B cell (primary cell): ENCODE measurements around the gene IDI2. TPM values are rescaled to one million over a fixed set of nuclear protein-coding genes. Genes with fewer than 3 reads are reported as not detected.

Source experiments
- ATAC-seq: fragments of 200-7000 bp; cut with Tn5 transposase; one replicate; pipeline ENCODE4 v1.10.0; 2021; ENCODE audit warnings: low read depth, mild to moderate bottlenecking, moderate number of reproducible peaks, moderate library complexity
- CTCF ChIA-PET: fragments of 350-600 bp; sonication (Branson Sonifier 250); formaldehyde crosslinking; loops from one replicate; lab custom pipeline; 2021; ENCODE audit warnings: antibody characterized with exemption, inconsistent platforms; lab: Charles Lee
- POLR2A ChIA-PET: fragments of 350-600 bp; sonication (Branson Sonifier 250); formaldehyde crosslinking; loops from one replicate; lab custom pipeline; 2021; ENCODE audit warnings: antibody characterized with exemption; lab: Charles Lee
- DNase-seq: peaks from one replicate; pipeline ENCODE4 v3.0.0; 2013
- H2AFZ ChIP-seq: 2 replicates; pipeline ENCODE4 v1.6.1; 2012; ENCODE audit warnings: mild to moderate bottlenecking, low read depth, low read length; ENCODE audit not compliant: insufficient read depth, poor library complexity, severe bottlenecking
- H3K27ac ChIP-seq, 2 donors: 1 replicate in 1 of 2; 2 replicates in 1 of 2; pipeline ENCODE4 v1.5.1; 2012 to 2013; ENCODE audit warnings: low read length in 2 of 2, mild to moderate bottlenecking in 2 of 2, moderate library complexity in 1 of 2
- H3K27me3 ChIP-seq, 4 experiments: fragments of 200-600 bp in 1 of 4; sonication (generic) in 1 of 4; replicated peaks in 1 of 4; 1 replicate in 2 of 4; 2 replicates in 2 of 4; pipeline versions ENCODE4 v1.6.1 to v1.7.0; 2013 to 2016; ENCODE audit warnings: low read length in 3 of 4, mild to moderate bottlenecking in 2 of 4, mixed read lengths in 1 of 4, moderate library complexity in 1 of 4; ENCODE audit not compliant: insufficient read depth in 4 of 4, control insufficient read depth in 3 of 4; ENCODE audit errors: control extremely low read depth in 1 of 4
- H3K36me3 ChIP-seq, 2 experiments: replicated peaks in 1 of 2; 1 replicate in 1 of 2; 2 replicates in 1 of 2; pipeline versions ENCODE4 v1.6.1 to v1.7.1; 2013; ENCODE audit warnings: low read length in 1 of 2; ENCODE audit not compliant: insufficient read depth in 2 of 2, control insufficient read depth in 1 of 2; ENCODE audit errors: control extremely low read depth in 1 of 2, extremely low read depth in 1 of 2
- H3K4me1 ChIP-seq, 2 donors: fragments of 200-600 bp in 1 of 2; sonication (generic) in 1 of 2; 1 replicate in 1 of 2; 2 replicates in 1 of 2; pipeline versions ENCODE4 v1.5.1 to v1.6.1; 2013 to 2017; ENCODE audit warnings: low read length in 2 of 2; ENCODE audit not compliant: control insufficient read depth in 2 of 2, insufficient read depth in 2 of 2
- H3K4me2 ChIP-seq: replicated peaks from 2 replicates; pipeline ENCODE3; 2012; ENCODE audit warnings: mild to moderate bottlenecking, low read depth, low read length; ENCODE audit not compliant: poor library complexity, severe bottlenecking
- H3K4me3 ChIP-seq, 5 experiments: fragments of 200-600 bp in 1 of 5; sonication (generic) in 1 of 5; 1 replicate in 3 of 5; 2 replicates in 2 of 5; pipeline versions ENCODE4 v1.5.1 to v1.7.0; 2011 to 2016; ENCODE audit warnings: low read length in 4 of 5, mild to moderate bottlenecking in 4 of 5, low read depth in 2 of 5, control low read depth in 1 of 5, moderate library complexity in 1 of 5; ENCODE audit not compliant: insufficient read depth in 1 of 5; ENCODE audit errors: control extremely low read depth in 1 of 5, extremely low read depth in 1 of 5
- H3K79me2 ChIP-seq: fragments of 200-600 bp; sonication (generic); one replicate; pipeline ENCODE4 v1.6.0; 2016; ENCODE audit warnings: low read length; ENCODE audit not compliant: control insufficient read depth, insufficient read depth
- H3K9ac ChIP-seq: fragments of 200-600 bp; sonication (generic); 2 replicates; pipeline ENCODE4 v1.6.1; 2017; ENCODE audit warnings: mild to moderate bottlenecking, low read length, moderate library complexity
- H3K9me3 ChIP-seq, 3 donors: one replicate each; pipeline versions ENCODE4 v1.6.1 to v1.7.1; 2013; ENCODE audit warnings: low read length in 2 of 3; ENCODE audit not compliant: control insufficient read depth in 2 of 3, insufficient read depth in 1 of 3; ENCODE audit errors: control extremely low read depth in 1 of 3
- H4K20me1 ChIP-seq: 2 replicates; pipeline ENCODE4 v1.6.0; 2012; ENCODE audit warnings: mild to moderate bottlenecking, low read length; ENCODE audit not compliant: insufficient read depth, control insufficient read depth, poor library complexity, severe bottlenecking
- H3K27ac Mint-ChIP-seq: one replicate; pipeline ENCODE4 v1.8.0; 2021; ENCODE audit warnings: mixed read lengths
- H3K27me3 Mint-ChIP-seq: one replicate; pipeline ENCODE4 v1.8.0; 2021; ENCODE audit warnings: mixed read lengths
- H3K4me1 Mint-ChIP-seq: one replicate; pipeline ENCODE4 v1.8.0; 2021; ENCODE audit warnings: mixed read lengths
- H3K4me3 Mint-ChIP-seq: one replicate; pipeline ENCODE4 v1.8.0; 2021; ENCODE audit warnings: mixed read lengths
- H3K9me3 Mint-ChIP-seq: one replicate; pipeline ENCODE4 v1.8.0; 2022; ENCODE audit warnings: mixed read lengths; ENCODE audit not compliant: insufficient read depth
- EZH2 ChIP-seq: IDR thresholded peaks from 2 replicates; pipeline ENCODE4 v1.6.1; 2012; ENCODE audit warnings: borderline replicate concordance, low read depth, mild to moderate bottlenecking, moderate library complexity, low read length; ENCODE audit not compliant: insufficient read depth, poor library complexity, severe bottlenecking
- WGBS: methylation state at CpG from one replicate; pipeline ENCODE4 v1.1.5; 2013; ENCODE audit warnings: missing lambda C conversion rate; ENCODE audit not compliant: insufficient coverage; 5-methylcytosine and 5-hydroxymethylcytosine counted together
- intact Hi-C: fragments of 100-400 bp; cut with micrococcal nuclease; formaldehyde crosslinking; loops from one replicate; pipeline ENCODE4 v1.10.0; 2022
- polyA plus RNA-seq: library from polyadenylated mRNA; depleted of rRNA; stranded (reverse); fragments of >200 nt; gene quantifications from 2 replicates; pipeline ENCODE4 v1.2.3, GENCODE V29; 2012
- total RNA-seq, 2 donors: library from RNA; stranded (reverse); fragments of 120-200 nt in 1 of 2; gene quantifications; 1 replicate in 1 of 2; 2 replicates in 1 of 2; pipeline versions ENCODE4 v1.2.3 to v1.2.4, GENCODE V29; 2013 to 2022
- TF ChIP-seq, protein P1 (sequence below): fragments of 200-600 bp; IDR thresholded peaks from one replicate; pipeline ENCODE4 v1.8.0; 2022; ENCODE audit warnings: antibody characterized with exemption, mild to moderate bottlenecking

Gene IDI2
- total and polyA plus RNA-seq, 2 donors (not counting 1 experiment from before 2014, with no cell fraction given) = not detected

DNA sequence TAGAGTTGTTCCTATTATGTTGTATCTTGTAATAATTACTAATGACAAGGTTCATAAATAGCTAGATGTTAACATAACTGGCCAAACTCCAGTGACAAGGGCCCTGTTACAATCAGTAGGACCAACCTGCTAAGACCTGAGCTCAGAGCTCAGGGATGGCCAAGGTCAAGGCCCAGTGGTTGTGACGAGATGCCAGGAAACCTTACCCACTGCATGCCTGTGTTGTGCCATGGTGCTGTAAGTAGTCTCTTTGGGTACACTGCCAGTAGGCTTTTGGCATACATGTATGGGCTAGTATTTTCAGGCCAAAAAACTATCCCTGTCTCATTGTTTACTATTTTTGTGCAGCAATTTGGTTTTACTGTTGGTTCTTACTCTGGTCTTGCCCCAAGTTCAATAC is 7.9 kb upstream of the IDI2 start:
- ATAC-seq = no peak
- intact Hi-C loops = no loop called here
- no peak overlapping the region for H3K9ac ChIP-seq
- no peak overlapping the region for H2AFZ ChIP-seq
- Mint-ChIP-seq H3K4me3 (no peak overlapping the region), H3K27ac (no peak overlapping the region), H3K4me1 (peaks cover 20% of the 10 kb centered on the region), H3K27me3 (no peaks in the 10 kb centered on the region), H3K9me3 (no peaks in the 10 kb centered on the region)
- H3K4me3 ChIP-seq = no peak overlapping the region
- peaks cover 0 to 15% of the 10 kb centered on the region in 2 experiments for H3K36me3 ChIP-seq
- no CpG with 5 or more reads among the region's 1 CpG for WGBS
- H3K27ac ChIP-seq = no peak overlapping the region
- no peaks in the 10 kb centered on the region for H3K27me3 ChIP-seq
- H3K9me3 ChIP-seq = no peaks in the 10 kb centered on the region
- POLR2A ChIA-PET = no interaction called here
- DNase-seq = no peak
- peaks cover 0 to 8% of the 10 kb centered on the region in 2 donors for H3K4me1 ChIP-seq
- H3K79me2 ChIP-seq = no peaks in the 10 kb centered on the region
- H3K4me2 ChIP-seq = no peak overlapping the region
- CTCF ChIA-PET = no interaction called here
- TF ChIP-seq, protein P1, sequence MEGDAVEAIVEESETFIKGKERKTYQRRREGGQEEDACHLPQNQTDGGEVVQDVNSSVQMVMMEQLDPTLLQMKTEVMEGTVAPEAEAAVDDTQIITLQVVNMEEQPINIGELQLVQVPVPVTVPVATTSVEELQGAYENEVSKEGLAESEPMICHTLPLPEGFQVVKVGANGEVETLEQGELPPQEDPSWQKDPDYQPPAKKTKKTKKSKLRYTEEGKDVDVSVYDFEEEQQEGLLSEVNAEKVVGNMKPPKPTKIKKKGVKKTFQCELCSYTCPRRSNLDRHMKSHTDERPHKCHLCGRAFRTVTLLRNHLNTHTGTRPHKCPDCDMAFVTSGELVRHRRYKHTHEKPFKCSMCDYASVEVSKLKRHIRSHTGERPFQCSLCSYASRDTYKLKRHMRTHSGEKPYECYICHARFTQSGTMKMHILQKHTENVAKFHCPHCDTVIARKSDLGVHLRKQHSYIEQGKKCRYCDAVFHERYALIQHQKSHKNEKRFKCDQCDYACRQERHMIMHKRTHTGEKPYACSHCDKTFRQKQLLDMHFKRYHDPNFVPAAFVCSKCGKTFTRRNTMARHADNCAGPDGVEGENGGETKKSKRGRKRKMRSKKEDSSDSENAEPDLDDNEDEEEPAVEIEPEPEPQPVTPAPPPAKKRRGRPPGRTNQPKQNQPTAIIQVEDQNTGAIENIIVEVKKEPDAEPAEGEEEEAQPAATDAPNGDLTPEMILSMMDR = no peak
- no peak for TF ChIP-seq EZH2
- H4K20me1 ChIP-seq = no peaks in the 10 kb centered on the region

DNA sequence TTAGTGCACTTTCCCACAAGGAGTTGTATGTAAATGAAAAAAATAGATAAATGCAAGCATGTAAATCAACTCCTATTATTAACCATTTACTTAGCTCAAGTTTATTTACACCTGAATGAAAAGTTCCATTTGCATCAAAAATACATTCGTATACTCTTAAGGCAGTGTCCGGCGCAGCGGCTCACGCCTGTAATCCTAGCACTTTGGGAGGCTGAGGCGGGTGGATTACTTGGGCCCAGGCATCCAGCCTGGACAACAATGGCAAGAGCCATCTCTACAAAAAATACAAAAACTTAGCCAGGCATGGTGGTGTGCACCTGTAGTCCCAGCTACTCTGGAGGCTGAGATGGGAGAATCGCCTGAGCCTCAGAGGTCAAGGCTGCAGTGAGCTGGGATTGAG is 4.2 kb upstream of the IDI2 start:
- no peak for DNase-seq
- TF ChIP-seq, protein P1 = no peak
- no peak for TF ChIP-seq EZH2
- Mint-ChIP-seq H3K4me3 (no peak overlapping the region), H3K4me1 (no peaks in the 10 kb centered on the region), H3K27ac (no peak overlapping the region), H3K27me3 (no peaks in the 10 kb centered on the region), H3K9me3 (no peaks in the 10 kb centered on the region)
- intact Hi-C loops = no loop called here
- 98% methylated on average over 6 of the region's 7 CpGs for WGBS
- CTCF ChIA-PET = no interaction called here
- Histone ChIP-seq H3K36me3 (no peaks in the 10 kb centered on the region), H3K9ac (no peak overlapping the region), H3K4me1 (no peaks in the 10 kb centered on the region), H3K79me2 (no peaks in the 10 kb centered on the region), H3K27me3 (no peaks in the 10 kb centered on the region), H3K4me3 (no peak overlapping the region), H3K9me3 (no peaks in the 10 kb centered on the region), H2AFZ (no peak overlapping the region), H3K4me2 (no peak overlapping the region), H3K27ac (no peak overlapping the region), H4K20me1 (no peaks in the 10 kb centered on the region)
- no peak for ATAC-seq
- POLR2A ChIA-PET = no interaction called here
